ENCODE data around the gene SLC39A9. TPM values are rescaled to one million over a fixed set of nuclear protein-coding genes. Genes with fewer than 3 reads are reported as not detected.

Gene SLC39A9
- polyA plus RNA-seq, 2 of the 4 experiments (the other 2 are of a cell fraction): 41.7 to 116 TPM

DNA sequence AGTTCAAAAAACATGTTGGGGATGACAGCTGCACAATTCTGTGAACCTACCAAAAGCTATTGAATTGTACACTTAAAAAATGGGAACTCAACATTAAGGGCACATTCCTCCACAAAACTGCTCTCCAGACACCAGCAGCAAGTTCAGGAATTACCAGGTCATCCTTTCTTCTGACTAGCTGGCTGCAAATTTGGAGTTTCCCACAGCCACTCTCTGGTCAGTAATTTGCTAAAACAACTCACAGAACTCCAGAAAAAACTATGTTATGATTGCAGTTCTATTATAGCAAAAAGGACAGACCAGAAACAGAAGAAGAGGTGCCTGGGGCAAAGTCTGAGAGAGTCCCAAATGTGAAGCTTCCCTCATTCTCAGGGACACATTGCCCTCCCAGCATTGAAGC is 65.9 kb downstream of the SLC39A9 start:
- no peaks in the 10 kb centered on the region for H3K9me3 ChIP-seq
- DNase-seq (ENCODE audit: low read depth in 1 of 2, low spot score in 1 of 2) (no peak), ATAC-seq (no peak), FAIRE-seq (no peak)
- H3K27ac ChIP-seq: no peak overlapping the region
- no peaks in the 10 kb centered on the region for H3K4me1 ChIP-seq
- H3K4me3 ChIP-seq: no peak overlapping the region
- H3K4me2 ChIP-seq: no peak overlapping the region
- ChIA-PET CTCF (interaction anchor here (1.4 to 3.9 kb wide), 4 partner anchors 10 to 222 kb away, joined by 5 to 21 read pairs (median 5); no protein-coding TSS in a partner anchor), POLR2A (no interaction called here)
- no peak for TF ChIP-seq TP53 (CRISPR knock-in tag; IDR thresholded peaks at IDR 0.05)
- no peak for TF ChIP-seq GATA3 (IDR thresholded peaks at IDR 0.05; ENCODE audit: borderline replicate concordance)
- no peak for TF ChIP-seq EHMT2 (IDR thresholded peaks at IDR 0.05; ENCODE audit: low read depth)

- POLR2A ChIA-PET: no interaction called here
- H3K27ac ChIP-seq: no peak overlapping the region
- CTCF ChIA-PET: interaction anchor here (1.4 to 3.9 kb wide), 3 partner anchors 10 to 222 kb away, joined by 5 to 21 read pairs (median 5); no protein-coding TSS in a partner anchor
- ATAC-seq (no peak), DNase-seq (ENCODE audit: low read depth in 1 of 2, low spot score in 1 of 2) (no peak), FAIRE-seq (no peak)
- no peaks in the 10 kb centered on the region for H3K9me3 ChIP-seq
- no peaks in the 10 kb centered on the region for H3K4me1 ChIP-seq
- H3K4me3 ChIP-seq: no peak overlapping the region
- 78% methylated on average over 6 of the region's 6 CpGs for WGBS (ENCODE audit: missing lambda C conversion rate)
- no peak for TF ChIP-seq ESRRA (IDR thresholded peaks at IDR 0.05; ENCODE audit: borderline replicate concordance, low read length)
- TF ChIP-seq TFCP2L1 (CRISPR knock-in tag; IDR thresholded peaks at IDR 0.05): no peak
- TF ChIP-seq E2F6 (IDR thresholded peaks at IDR 0.05; ENCODE audit: borderline replicate concordance, low read depth): no peak
- TF ChIP-seq CTCF (IDR thresholded peaks at IDR 0.05): no peak
- TF ChIP-seq HOXB5 (CRISPR knock-in tag; IDR thresholded peaks at IDR 0.05): no peak
- no peak for TF ChIP-seq GATA3 (IDR thresholded peaks at IDR 0.05; ENCODE audit: borderline replicate concordance)
- TF ChIP-seq, protein P1, sequence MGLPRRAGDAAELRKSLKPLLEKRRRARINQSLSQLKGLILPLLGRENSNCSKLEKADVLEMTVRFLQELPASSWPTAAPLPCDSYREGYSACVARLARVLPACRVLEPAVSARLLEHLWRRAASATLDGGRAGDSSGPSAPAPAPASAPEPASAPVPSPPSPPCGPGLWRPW (IDR thresholded peaks at IDR 0.05): no peak
- no peak for TF ChIP-seq POLR2A (IDR thresholded peaks at IDR 0.05; ENCODE audit: low read length)
- TF ChIP-seq, protein P2, sequence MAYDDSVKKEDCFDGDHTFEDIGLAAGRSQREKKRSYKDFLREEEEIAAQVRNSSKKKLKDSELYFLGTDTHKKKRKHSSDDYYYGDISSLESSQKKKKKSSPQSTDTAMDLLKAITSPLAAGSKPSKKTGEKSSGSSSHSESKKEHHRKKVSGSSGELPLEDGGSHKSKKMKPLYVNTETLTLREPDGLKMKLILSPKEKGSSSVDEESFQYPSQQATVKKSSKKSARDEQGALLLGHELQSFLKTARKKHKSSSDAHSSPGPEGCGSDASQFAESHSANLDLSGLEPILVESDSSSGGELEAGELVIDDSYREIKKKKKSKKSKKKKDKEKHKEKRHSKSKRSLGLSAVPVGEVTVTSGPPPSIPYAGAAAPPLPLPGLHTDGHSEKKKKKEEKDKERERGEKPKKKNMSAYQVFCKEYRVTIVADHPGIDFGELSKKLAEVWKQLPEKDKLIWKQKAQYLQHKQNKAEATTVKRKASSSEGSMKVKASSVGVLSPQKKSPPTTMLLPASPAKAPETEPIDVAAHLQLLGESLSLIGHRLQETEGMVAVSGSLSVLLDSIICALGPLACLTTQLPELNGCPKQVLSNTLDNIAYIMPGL (CRISPR knock-in tag; IDR thresholded peaks at IDR 0.05; ENCODE audit: borderline replicate concordance): no peak
- TF ChIP-seq ZFP36 (IDR thresholded peaks at IDR 0.05; ENCODE audit: borderline replicate concordance, partially characterized antibody): no peak
- TF ChIP-seq EHMT2 (IDR thresholded peaks at IDR 0.05; ENCODE audit: low read depth): no peak
- TF ChIP-seq NFE2L2 (conservative IDR thresholded peaks at IDR 0.05; ENCODE audit: low read length): no peak
- H3K4me2 ChIP-seq: no peak overlapping the region
Observed at GRCh38 chr14:69464829-69465228, 66.3 kb downstream of the SLC39A9 start.

DNA sequence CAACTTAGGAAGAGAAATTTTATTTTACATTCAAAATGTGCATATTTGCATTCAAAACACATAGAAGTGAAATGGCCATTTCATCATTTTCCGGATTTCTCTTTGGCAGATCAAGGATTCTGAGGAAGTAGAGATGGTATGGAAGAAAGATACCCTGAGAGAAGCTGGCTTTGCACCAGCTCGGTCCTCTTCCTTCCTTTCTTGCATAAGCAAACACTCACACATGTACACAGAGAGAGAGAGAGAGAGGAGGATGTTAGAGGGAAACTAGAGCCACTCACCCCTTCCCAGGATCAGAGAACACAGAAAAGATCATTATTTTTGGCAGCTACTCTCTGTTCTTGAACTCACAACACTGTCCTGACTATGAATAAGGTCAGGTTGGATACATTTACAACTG is 70.5 kb downstream of the SLC39A9 start:
- no peak for FAIRE-seq
- ATAC-seq: no peak
- Histone ChIP-seq H3K9me3 (no peaks in the 10 kb centered on the region), H3K4me3 (no peak overlapping the region), H3K4me1 (no peaks in the 10 kb centered on the region), H3K4me2 (no peak overlapping the region), H3K27ac (no peak overlapping the region)
- no peak for TF ChIP-seq NPAS2 (CRISPR knock-in tag; IDR thresholded peaks at IDR 0.05; ENCODE audit: borderline replicate concordance)
- TF ChIP-seq MAFK (IDR thresholded peaks at IDR 0.05; ENCODE audit: partially characterized antibody): no peak
- no peak for TF ChIP-seq CEBPB (IDR thresholded peaks at IDR 0.05)
- no peak for TF ChIP-seq RARB (CRISPR knock-in tag; IDR thresholded peaks at IDR 0.05)
- TF ChIP-seq JUNB (IDR thresholded peaks at IDR 0.05): no peak
- TF ChIP-seq NR3C1 (IDR thresholded peaks at IDR 0.05): no peak
- TF ChIP-seq RAD21 (conservative IDR thresholded peaks at IDR 0.05 in 1 of 2, IDR thresholded peaks at IDR 0.05 in 1 of 2): no peak
- TF ChIP-seq RNF2 (IDR thresholded peaks at IDR 0.05; ENCODE audit: borderline replicate concordance, low read depth): no peak
- no peak for TF ChIP-seq KDM1A (IDR thresholded peaks at IDR 0.05; ENCODE audit: low read depth)
- no peak for TF ChIP-seq TFCP2L1 (CRISPR knock-in tag; IDR thresholded peaks at IDR 0.05)
- no peak for TF ChIP-seq CBX2 (IDR thresholded peaks at IDR 0.05; ENCODE audit: borderline replicate concordance, low read depth)
- TF ChIP-seq CTCF (IDR thresholded peaks at IDR 0.05): no peak
- no peak for TF ChIP-seq POLR2AphosphoS2 (conservative IDR thresholded peaks at IDR 0.05; ENCODE audit: low read length)
- TF ChIP-seq POLR2A (IDR thresholded peaks at IDR 0.05; ENCODE audit: low read length): no peak
- POLR2A ChIA-PET: no interaction called here
- CTCF ChIA-PET: interaction anchor here (0.9 to 2.0 kb wide), 3 partner anchors 9 to 18 kb away, joined by 3 to 7 read pairs (median 3); no protein-coding TSS in a partner anchor
- 59% methylated on average over 2 of the region's 2 CpGs for WGBS (ENCODE audit: missing lambda C conversion rate)
- no peak for DNase-seq (ENCODE audit: low read depth in 1 of 2, low spot score in 1 of 2)
